ENCODE results near the gene NFU1.
"Not testable (repeated sequence)": the region's sequence is repeated elsewhere in the genome, so short reads cannot be mapped to it uniquely, and the experiment has no call there.

The NFU1 gene

GRCh38 chr2:69449906-69450305, 12.7 kb upstream of the NFU1 start:
- DNase-seq: no peak

DNA sequence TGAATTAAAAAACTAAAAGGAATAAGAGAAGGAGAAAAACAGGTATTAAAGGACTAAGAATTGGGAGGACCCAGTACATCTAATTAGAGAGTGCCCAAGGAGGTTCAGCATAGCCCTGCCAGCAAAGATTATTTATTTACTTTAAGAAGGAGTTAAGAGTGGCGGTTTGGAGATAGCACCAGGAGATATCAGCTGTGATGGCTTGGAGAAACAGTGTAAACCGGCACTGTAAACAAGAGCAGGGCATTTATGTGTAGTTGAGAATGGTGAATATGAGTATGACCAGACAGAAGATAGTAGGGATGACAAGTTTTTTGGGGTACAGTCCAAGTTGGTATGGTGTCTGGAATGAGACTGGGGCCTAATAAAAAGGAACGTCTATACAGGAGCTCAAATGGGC, 6.4 kb upstream of the NFU1 start:
- DNase-seq: not testable (repeated sequence)

DNA sequence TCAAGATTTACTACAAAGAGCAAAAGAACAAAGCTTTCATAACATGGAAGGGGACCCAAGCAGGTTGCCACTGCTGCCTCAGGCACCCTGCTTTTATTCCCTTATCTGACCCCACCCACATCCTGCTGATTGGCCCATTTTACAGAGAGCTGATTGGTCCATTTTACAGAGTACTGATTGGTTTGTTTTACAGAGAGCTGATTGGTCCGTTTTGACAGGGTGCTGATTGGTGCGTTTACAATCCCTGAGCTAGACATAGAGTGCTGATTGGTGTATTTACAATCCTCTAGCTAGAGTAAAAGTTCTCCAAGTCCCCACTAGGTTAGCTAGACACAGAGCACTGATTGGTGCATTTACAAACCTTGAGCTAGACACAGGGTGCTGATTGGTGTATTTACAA, 2.3 kb upstream of the NFU1 start:
- DNase-seq: peak; percentile 41

DNA sequence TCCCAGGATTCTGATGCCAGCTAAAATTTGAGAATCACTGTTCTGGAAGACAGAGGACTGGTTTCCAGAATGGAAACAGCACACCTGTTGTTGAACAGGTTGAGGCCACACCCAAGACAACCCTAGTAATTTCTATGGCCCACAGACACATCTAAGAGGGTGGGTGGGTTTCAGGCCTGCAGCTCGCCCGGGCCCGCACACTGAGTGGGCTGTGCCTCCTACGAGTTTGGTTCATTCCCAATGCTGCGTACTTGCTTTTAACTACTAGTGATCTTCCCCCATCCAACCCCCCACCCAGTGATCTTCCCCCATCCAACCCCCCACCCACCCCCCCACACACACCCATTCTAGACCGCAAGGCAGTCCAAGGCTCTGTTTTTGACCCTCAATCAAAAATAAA, 1.3 kb upstream of the NFU1 start:
- DNase-seq: no peak

GRCh38 chr2:69437751-69438154, 518 bp upstream of the NFU1 start:
- no peak for DNase-seq

GRCh38 chr2:69436596-69436937, 668 bp downstream of the NFU1 start:
- no peak for DNase-seq

DNA sequence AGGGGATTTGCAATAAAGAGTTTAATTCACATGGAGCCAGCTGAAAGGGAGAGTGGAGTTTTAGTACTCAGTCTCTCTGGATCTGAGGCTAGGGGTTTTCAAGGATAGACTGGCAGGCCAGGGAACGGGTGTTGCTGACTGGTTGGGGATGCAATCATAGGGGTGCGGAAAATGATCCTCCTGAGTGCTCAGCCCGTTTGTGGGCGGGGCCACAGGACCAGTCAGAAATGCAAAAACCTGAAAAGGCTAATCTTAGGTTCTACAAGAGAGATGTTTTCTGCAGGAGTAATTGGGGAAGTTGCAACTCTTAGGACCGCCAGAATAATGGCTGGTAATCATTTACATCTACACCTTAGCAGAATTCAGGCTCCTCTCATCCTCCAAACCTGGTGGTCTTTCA, 2.5 kb downstream of the NFU1 start:
- no peak for DNase-seq

DNA sequence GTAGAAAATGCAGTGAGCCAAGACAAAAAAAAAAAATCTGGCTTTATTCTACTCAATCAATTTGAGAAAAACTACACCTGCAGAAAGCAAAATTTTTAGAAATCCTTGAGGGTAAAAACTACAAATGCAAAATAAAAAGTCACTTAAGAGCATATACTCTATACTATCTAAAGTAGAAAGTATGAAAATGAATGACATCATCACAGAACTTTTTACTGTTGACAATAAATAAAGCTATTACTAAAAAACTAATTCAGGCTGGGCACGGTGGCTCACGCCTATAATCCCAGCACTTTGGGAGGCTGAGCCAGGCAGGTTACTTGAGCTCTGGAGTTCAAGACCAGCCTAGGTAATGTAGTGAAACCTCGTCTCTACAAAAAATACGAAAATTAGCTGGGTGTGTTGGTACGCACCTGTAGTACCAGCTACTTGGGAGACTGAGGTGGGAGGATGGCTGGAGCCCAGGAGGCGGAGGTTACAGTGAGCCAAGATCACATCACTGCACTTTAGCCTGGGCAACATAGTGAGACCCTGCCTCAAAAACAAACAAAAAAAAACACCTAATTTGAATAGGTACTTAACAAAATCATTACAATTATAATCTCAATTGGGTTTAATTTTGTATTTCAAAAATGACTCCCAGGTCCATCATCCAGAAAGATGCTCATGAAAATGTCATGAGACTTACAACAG, 7.6 kb downstream of the NFU1 start:
- no peak for DNase-seq

DNA sequence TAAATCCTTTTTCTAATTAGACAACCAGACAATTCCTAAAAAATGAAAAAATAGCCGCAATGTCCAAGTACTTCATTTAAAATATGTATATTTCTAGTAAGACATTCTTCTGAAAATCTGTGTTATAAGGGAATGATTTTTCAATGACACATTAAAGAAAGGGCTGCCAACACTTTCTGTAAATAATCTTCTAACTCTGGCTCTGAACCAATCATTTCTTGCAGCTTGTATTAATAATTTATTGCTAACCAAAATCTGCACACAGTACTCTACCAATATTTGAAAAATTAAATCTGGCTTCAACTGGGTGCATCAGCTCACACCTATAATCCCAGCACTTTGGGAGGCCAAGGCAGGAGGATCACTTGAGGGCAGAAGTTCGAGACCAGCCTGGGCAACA, 8.3 kb downstream of the NFU1 start:
- DNase-seq: no peak

DNA sequence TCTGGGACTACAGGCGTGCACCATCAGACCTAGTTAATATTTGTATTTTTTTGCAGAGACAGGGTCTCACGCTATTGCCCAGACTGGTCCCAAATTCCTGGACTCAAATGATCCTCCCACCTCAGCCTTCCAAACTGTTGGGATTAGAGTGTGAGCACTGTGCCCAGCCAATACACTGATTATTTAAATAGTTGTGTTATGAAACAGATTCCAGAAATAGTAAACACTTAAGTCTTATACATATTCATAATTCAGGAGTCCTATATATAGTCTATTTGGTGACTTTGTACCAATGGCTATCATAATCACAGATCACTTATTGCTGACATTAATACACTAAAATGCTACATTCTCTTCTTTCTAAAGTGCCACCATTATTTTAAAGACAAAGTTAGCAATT, 12.8 kb downstream of the NFU1 start:
- DNase-seq: no peak

GRCh38 chr2:69422198-69422597, 15.0 kb downstream of the NFU1 start:
- DNase-seq: no peak

- DNase-seq: not testable (repeated sequence)
These were observed 18.1 kb downstream of the NFU1 start for GRCh38 chr2:69419111-69419510.

- no peak for DNase-seq
These were observed 21.1 kb downstream of the NFU1 start for GRCh38 chr2:69416147-69416546.

GRCh38 chr2:69411120-69411519, 26.1 kb downstream of the NFU1 start:
- no peak for DNase-seq

GRCh38 chr2:69405306-69405705, 31.9 kb downstream of the NFU1 start:
- no peak for DNase-seq

DNA sequence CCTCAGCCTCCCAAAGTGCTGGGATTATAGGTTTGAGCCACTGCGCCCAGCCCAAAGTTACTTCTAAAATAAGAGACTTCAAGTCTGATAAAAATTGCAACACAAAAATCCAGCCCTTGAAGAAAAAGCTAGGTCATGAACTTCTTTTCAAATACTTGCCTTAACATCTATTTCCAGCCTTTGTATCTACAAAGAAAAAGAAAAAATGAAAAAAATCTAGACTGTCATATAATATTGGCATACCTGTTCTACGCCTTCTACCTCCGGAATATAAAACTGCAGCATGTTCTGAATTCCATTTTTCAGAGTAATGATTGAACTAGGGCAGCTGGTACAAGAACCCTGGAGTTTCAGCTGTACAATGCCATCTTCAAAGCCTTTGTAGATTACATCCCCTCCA, 37.1 kb downstream of the NFU1 start:
- no peak for DNase-seq

DNA sequence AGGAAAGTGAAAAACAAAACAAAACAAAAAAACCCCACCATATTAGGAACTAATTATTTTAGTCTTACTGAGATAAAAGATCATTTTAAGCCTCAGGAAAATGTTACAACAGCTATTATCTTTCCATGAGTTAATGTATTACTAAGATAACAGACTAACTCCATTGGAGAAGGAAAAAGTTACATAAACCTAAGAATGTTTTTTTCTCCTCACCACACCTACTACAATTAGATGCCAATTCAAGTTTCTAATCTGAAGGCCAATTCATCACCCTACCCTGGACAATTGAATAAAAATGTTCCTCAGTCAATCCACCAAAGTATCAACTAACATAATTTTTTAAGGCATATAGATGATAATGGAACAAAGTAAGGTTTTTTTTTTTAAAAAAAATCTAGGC, 40.0 kb downstream of the NFU1 start:
- no peak for DNase-seq

DNA sequence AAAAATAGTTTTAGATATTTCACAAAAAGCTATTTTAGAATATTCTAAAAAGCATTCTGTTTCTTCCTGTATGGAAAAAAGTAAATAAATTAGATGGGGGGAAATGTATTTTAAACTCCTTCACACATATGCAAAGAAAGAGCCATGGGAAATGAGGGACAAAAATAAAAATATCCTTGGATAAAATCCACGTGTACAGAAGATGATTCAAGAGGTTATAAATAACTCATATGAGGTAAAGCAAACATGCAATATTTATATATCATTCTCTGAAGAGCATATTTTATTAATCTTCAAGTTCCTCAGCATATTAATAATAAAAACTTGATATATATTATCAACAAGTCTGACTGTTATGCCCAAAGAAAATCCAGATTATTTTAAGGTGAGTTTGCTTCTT, 41.4 kb downstream of the NFU1 start:
- DNase-seq: no peak

GRCh38 chr2:69393963-69394362, 43.3 kb downstream of the NFU1 start:
- DNase-seq: no peak

DNA sequence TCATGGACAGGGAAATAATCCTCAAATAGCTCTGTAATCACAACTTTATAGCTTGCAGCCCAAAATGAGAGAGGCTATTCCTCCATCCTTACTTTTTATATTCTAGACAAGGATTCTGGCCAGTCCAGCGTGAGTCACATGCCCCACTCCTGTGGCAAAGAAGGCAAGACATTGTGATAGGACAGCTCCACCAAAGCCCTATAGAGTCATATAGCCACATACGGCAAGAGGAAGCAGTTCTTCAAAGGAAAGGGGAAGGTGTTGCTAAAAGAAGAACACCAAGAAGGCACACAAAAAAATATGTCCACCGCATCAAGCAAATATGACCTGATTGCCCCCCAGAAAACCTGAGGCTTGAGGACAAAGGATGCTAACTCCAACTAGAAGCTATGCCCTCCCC, 46.8 kb downstream of the NFU1 start:
- no peak for DNase-seq

DNA sequence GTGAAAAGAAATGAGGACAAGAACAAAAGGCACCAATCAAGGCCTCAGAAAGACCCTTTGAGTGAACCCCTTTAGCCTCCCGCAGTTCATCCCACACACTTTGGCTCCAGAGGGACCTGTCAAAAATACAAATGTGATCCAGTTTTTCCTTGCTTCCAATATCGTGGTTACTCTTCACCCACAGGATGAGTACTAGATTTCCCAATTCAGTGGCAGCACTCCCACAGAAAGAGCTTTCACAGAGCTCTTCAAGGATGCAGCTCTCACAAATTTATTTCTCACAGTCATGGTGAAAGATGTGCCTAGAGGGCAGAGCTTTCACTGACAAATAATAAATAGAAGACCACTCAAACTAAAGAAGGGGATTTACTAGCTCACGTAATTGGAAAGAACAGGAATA, 47.2 kb downstream of the NFU1 start:
- DNase-seq: no peak

DNA sequence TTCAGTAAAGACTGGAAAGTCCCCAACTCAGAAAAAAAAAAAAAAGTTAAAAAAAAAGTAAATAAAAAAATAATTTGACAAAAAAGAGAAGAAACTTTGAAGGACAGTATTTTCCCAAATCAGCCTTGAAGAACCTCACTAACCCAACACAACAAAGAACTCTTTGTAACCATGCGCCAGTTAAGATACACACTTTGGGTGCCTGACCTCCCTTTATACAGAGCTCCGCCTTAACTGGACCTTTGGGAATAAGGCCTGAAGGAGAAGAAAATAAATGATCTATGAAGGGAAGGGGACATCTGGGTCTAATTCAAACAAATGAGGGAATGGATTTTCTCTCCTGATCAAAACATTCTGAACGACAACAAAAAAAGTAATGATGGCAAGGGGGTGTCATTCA, 48.0 kb downstream of the NFU1 start:
- no peak for DNase-seq

DNA sequence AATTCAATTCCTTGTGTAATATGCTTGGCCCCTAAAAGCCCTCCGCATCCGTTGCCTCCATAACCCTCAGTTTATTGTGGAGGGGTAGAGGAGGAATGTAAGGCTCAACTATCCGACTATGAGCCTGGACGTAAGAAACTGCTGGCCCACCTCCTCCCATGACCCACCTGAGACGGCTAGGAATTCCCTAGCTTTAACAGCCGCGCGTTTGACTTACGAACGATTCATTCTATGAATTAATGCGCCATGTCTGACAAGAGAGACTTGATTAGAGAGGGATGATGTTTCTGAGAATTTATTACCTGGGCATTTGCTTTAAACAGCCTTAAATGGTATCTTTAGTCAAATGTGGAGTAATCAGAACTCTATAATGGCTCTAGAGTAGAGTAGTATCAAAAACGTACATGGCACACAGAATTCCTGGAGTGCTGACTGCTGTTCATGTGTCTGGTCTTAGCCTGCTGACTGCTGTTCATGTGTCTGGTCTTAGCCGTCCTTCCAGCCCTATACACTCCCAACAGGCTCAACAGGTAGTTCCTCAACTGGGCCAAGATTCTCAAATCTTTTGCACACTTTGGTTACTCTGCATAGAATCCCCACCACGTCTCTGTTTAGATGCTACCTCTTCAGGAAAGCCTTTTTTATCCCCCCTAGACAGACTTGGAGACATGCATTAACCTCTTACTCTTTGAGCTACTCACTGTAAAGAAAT, 49.3 kb downstream of the NFU1 start:
- DNase-seq: no peak

DNA sequence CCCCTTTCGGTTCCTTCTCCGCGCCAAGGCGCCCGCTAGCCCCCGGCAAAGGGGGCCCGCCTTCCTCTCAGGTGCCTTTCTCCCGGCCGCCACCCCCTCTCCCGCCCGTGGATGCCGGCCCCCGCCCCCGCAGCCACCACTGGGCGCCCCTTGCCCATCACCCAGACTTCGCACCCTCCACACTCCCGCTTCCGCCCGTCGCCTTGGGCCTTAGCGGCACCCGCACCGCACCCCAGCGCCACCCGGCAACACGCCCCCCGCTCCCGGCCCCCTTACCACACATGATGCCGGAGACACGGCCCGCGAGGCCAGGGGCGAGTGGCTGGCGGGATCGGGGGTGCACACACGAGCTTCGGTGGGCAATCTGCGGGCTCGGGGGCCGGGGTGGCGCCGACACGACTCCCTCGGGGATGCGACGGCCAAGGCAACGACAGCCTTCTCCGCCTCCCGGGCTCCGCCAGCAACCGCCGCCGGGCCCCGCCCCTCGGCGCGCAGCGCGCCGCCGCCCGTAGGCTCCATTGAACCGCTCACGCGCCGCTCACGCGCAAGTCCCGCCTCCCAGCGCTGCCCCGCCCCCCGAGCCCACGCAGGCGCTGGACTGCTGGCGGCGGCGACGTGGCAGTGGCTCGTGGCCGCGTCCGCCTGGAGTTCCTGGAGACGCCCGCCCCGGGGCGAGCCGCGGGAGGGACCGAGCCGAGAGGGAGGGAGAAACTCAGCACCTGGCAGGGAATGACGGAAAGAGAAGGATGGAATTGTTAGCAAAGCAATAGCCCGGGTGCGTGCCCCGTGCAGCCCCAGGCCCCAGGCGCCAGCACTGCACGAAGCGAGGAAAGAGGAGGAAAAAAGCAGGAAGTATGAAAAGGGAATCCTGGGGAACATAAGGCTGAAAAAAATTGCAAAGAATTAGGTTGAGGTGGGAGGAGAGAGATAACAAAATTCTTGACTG, 50.2 kb downstream of the NFU1 start, which contains the start of gene GFPT1:
Gene GFPT1 (minus strand): TSS at position 439 of the 946 bp plus-strand sequence. CDS start 156 bp downstream, at position 283.
- DNase-seq: peak; percentile 92

All from CD4-positive, alpha-beta T cell treated with Interleukin-10 for 1 hour (primary cell).